K562 treated with DMSO at 1 percent for 12 hours (cell line): Measurements from ENCODE around the gene LZTR1. TPM values are rescaled to one million over a fixed set of nuclear protein-coding genes. Genes with fewer than 3 reads are reported as not detected.

Experiments
- total RNA-seq: library from RNA; unstranded; fragments of 300-600 nt; gene quantifications from 2 replicates; pipeline ENCODE4 v1.2.3, GENCODE V29; 2022; ENCODE audit not compliant: insufficient read depth

The LZTR1 gene
- total RNA-seq = 35.9 and 64.3 TPM in 2 replicates

DNA sequence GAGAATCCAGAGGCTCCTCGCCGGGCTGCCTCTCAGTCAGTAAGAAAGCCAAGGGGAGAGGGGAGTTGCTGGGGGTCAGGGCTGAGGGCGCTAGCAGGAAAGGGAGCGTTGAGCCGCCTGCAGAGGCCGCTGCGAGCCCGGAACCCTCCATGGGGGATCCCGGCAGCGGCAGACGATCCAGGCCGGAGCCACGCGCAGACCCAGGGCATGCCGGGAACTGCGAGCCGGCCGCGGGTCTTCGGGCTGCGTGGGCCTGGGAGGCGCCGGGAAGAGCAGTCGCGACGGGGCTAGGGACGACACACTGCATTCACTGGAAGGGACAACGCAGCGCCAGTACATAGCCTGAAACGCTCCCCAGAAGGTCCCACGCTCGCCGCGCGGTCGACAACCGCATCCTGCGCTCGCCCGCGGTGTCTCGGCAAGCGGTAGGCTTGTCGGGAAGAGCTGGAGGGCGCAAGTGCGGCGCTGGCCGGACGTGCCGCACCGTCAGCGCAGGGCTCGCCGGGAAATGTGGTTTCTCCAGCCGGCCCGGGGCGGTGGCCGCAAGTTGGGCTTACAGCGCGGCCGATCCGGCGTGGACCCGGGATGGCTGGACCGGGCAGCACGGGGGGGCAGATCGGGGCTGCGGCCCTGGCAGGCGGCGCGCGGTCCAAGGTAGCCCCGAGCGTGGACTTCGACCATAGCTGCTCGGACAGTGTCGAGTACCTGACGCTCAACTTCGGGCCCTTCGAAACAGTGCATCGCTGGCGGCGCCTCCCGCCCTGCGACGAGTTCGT lies at the start of gene LZTR1:
Gene LZTR1 (plus strand): TSS at position 511 of the 776 bp plus-strand sequence. CDS start 75 bp downstream, at position 586.

DNA sequence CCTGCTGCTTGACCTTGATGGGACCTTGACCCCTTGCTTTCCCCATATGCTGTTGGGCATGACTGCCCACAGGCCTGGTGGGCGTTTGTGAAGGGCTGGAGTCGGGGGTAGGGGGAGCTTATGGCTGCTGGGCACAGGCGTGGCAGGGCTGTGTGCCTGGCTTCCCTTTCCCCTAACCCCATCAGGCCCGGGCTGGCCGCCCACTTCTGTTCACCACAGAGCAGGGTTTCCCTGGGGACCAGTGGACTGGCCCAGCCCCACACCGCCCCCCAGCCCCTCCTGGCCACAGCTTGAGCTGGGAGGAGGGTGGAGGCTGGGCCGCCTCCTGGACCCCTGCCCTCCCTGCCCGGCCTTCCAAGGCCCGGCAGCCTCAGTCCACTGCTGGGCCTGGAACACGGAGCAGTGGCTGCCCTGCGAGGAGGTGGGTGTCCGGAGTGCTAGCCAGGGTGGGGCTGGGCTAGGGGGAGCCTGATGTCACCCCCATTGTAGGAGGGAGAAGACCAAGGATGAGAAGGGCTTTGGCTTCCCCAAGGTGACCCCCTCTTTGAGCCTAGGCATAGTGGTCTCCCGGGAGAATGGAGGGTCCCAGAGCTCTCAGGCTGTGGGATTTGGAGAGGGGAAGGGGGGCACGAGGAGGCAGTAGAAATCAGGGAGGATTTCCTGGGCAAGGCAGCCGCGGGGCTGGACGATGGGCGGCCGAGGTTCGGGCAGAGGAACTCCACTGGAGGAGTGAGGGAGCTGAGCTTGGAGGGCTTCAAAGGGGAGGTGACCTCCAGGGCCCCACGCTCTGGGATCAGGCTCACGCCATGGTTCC lies 15.0 kb upstream of the LZTR1 start, which contains the start of gene AIFM3:
Gene AIFM3 (plus strand): TSS at position 373 of the 814 bp plus-strand sequence. CDS start 690 bp downstream, outside the sequence.

DNA sequence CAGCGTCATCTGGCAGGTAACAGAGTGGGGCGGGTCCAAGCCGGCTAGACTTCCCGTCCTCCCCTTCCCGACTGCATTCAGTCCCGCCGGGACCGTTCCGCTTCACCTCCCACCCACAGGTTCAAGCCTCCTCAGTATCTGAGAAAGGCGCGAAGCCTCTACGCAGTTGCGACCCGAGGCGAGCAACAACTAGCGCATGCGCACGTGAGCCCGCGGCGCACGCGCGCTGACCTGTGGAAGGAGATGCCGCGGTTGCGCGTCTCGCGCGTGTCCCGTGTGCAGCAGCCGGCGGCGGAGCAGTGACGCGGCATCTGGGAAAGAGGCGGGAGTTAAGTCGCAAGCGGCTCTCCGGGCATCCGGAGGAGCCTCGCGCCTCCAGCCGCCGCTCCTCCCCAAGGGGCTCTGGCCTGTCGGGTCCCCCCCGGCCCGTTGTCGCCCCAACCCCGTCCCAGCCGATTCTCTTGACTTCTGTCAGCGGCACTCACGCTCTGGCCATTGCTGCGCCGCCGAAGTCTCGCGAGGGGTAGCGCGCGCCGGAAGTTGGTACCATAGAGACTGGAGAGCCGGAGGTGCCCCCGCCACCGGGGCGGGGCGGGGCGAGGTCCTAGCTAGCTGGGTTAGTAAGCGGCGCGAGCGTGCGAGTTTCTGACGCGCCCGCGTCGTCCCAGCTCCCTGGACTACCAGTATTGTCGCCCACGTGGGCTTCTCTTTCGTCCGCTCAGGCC lies 19.7 kb downstream of the LZTR1 start, which contains the start of gene THAP7:
Gene THAP7 (minus strand): TSS at position 518 of the 725 bp plus-strand sequence. CDS start 207 bp downstream, at position 311.

DNA sequence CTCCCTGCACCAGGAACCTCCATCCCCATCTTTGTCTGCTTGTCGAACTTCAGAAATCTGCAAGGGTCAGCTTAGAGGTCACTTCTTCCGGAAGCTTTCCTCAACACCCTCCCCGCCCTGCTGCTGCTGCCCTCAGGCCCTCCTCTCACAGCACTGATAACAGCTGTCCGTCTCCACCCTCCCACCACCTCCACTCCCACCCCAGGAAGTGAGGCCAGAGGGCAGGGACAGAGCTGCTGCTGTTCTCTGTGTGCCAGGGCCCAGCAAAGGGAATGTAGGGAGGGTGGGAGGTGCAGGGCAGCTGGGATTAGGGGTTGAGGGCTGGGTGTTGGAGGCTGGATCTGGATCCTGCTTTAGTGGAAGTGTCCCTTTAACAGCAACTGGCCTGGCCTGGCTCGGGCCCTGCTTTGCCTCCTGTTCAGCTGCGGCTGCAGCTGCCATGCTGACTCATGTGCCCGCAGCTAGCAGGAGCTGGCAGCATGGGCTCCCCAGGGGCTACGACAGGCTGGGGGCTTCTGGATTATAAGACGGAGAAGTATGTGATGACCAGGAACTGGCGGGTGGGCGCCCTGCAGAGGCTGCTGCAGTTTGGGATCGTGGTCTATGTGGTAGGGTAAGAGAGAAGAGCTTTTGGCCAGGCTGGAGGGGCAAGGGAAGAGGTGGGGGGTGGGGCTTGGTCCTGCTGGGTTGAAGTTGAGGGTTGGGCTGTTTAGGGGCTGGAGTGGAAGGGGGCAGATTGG lies 32.8 kb downstream of the LZTR1 start, which contains the start of gene P2RX6:
Gene P2RX6 (plus strand): TSS at position 440 of the 740 bp plus-strand sequence. CDS start 10 bp downstream, at position 450.

DNA sequence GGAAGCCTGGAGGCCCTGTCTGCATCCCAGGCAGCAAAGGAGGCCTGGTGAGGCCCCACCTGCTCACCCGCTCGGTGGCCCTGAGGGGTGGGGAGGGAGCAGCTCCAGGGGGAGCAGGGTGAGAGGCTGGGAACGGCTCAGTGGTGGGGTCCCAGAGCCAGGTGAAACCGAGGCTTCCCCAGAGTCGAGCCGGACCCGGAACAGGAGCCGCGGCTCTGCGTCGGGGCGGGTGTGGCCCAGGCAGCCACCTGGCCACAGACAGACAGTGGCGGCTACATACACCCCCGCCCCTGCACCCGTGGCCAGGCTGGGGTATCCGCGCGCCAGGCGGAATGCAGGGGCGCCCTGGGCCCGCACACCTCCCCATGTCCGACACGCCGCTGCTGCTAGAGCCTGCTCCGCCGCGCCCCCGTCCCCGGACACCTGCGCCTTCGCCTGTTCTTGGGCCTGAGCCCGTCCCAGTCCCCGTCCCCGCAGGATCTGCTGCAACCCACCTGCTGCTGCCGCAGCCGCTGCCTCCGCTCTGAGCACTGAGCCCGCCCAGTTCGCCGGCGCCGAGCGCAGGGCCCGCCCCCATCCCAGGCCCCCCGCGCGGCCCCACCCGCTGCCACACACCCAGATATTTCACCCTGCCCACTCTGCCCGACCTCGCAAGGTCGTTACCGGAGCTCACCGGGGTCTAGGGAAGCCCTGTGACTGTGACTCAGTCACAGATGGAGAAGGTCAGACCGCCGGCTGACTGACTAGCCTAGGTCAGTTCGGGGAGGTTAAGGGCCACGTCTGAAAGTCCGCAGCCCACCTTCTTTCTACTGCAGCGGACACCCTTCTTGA lies 50.2 kb downstream of the LZTR1 start, which contains the start of gene SLC7A4:
Gene SLC7A4 (minus strand): TSS at position 525 of the 831 bp plus-strand sequence. CDS start 749 bp downstream, outside the sequence.

DNA sequence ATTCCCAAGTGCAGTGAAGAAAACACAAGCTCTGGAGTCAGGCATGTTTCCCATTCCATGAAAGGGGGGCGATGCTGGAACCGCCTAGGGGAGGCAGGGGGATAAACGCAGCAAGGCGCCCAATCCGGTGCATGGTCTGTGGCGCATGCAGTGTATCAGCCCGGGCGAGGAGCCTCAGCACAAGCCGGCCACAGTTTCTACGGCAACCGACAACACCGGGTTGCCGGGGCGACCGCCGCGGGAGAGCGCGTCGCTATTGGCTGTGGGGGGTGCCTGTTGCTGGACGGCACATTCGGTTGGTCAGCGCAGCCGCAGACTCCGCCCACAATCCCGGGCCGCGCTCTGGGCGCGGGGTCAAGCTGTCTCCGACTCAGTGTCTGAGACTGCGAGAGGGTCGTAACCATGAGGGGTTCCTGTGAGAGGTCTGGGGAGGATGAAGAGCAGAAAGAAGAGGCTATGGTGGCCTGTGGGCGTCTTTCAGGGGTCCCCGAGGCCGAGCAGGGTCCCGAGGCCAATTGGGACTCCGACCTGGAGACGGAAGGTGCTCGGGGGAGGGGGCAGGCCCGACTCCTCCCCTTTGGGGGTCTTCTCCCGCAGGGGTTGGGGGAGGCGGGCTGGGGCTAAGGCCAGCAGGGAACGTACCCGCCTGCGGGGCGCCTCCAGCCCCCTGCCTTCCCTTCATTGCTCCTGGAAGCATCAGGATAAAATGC lies 63.6 kb downstream of the LZTR1 start, which contains the start of gene LRRC74B:
Gene LRRC74B (plus strand): TSS at position 362 of the 710 bp plus-strand sequence. CDS start 41 bp downstream, at position 403.

Other genes starting within 250 kb of the LZTR1 start
- gene SERPIND1, start 208.2 kb upstream of the LZTR1 start, total RNA-seq = not detected in 2 replicates
- 121 and 259 TPM in 2 replicates for gene PI4KA, start 123.5 kb upstream of the LZTR1 start, total RNA-seq
- 63.8 and 99.1 TPM in 2 replicates for gene SNAP29, start 123.3 kb upstream of the LZTR1 start, total RNA-seq
- gene CRKL, start 64.9 kb upstream of the LZTR1 start, total RNA-seq = 68.0 and 179 TPM in 2 replicates
- gene AIFM3, start 15.0 kb upstream of the LZTR1 start, total RNA-seq = not detected in 2 replicates
- gene THAP7, start 19.8 kb downstream of the LZTR1 start, total RNA-seq = 171 and 193 TPM in 2 replicates
- 2.0 and 3.0 TPM in 2 replicates for gene P2RX6, start 32.9 kb downstream of the LZTR1 start, total RNA-seq
- not detected in 2 replicates for gene SLC7A4, start 50.3 kb downstream of the LZTR1 start, total RNA-seq
- gene LRRC74B, start 63.6 kb downstream of the LZTR1 start, total RNA-seq = not detected in 2 replicates